Measurements from ENCODE around the gene PRKCE.

The PRKCE gene

GRCh38 chr2:45814951-45815621 is 163.6 kb downstream of the PRKCE start:
- DNase-seq, result no peak

- DNase-seq, result no peak
These were observed 164.8 kb downstream of the PRKCE start for GRCh38 chr2:45816272-45816671.

GRCh38 chr2:45818591-45818990 is 167.1 kb downstream of the PRKCE start:
- no peak for DNase-seq

- DNase-seq, result no peak
These were observed 168.6 kb downstream of the PRKCE start for GRCh38 chr2:45820048-45820447.

- DNase-seq, result no peak
These were observed 170.2 kb downstream of the PRKCE start for GRCh38 chr2:45821558-45822271.

- DNase-seq, result no peak
These were observed 170.8 kb downstream of the PRKCE start for GRCh38 chr2:45822272-45822630.

- no peak for DNase-seq
These were observed 172.3 kb downstream of the PRKCE start for GRCh38 chr2:45823723-45824206.

- no peak for DNase-seq
These were observed 173.7 kb downstream of the PRKCE start for GRCh38 chr2:45825001-45825651.

- DNase-seq, result no peak
These were observed 175.0 kb downstream of the PRKCE start for GRCh38 chr2:45826460-45826859.

- no peak for DNase-seq
These were observed 175.6 kb downstream of the PRKCE start for GRCh38 chr2:45826884-45827635.

GRCh38 chr2:45830322-45830721 is 178.8 kb downstream of the PRKCE start:
- DNase-seq, result no peak

- DNase-seq, result no peak
These were observed 182.0 kb downstream of the PRKCE start for GRCh38 chr2:45833301-45833967.

GRCh38 chr2:45833968-45834344 is 182.5 kb downstream of the PRKCE start:
- no peak for DNase-seq

GRCh38 chr2:45834372-45834771 is 182.9 kb downstream of the PRKCE start:
- no peak for DNase-seq

- no peak for DNase-seq
These were observed 183.4 kb downstream of the PRKCE start for GRCh38 chr2:45834858-45835257.

GRCh38 chr2:45836316-45836715 is 184.8 kb downstream of the PRKCE start:
- DNase-seq, result no peak

- DNase-seq, result no peak
These were observed 185.3 kb downstream of the PRKCE start for GRCh38 chr2:45836740-45837139.

- DNase-seq, result no peak
These were observed 186.4 kb downstream of the PRKCE start for GRCh38 chr2:45837812-45838341.

GRCh38 chr2:45839508-45840251 is 188.2 kb downstream of the PRKCE start:
- DNase-seq, result no peak

GRCh38 chr2:45840481-45840880 is 189.0 kb downstream of the PRKCE start:
- DNase-seq, result no peak

- DNase-seq, result no peak
These were observed 190.4 kb downstream of the PRKCE start for GRCh38 chr2:45841752-45842407.
